ENCODE data around the gene PRCP. TPM values are rescaled to one million over a fixed set of nuclear protein-coding genes. Genes with fewer than 3 reads are reported as not detected.
"Not testable (repeated sequence)": the region's sequence is repeated elsewhere in the genome, so short reads cannot be mapped to it uniquely, and the experiment has no call there.

Gene PRCP
- total and polyA plus RNA-seq, 2 donors (not counting 1 experiment from before 2014, with no cell fraction given), result 24.6 to 37.7 TPM

DNA sequence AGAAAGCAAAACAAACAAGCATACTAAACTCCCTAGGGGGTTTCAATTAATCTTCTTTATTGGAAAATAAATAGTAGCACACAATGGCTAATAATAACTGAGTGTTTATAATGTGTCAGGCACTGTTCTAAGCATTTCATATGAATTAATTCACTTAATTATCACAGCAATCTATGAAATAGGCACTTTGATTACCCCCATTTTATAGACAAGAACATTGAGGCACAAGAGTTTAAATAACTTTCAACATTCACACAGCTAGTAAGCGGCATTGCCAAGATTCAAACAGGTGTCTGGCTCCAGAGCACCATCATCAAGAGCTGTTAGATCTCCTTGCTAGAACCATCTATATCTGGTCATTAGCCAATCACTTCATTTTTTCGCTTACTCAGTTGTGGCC is 43.1 kb downstream of the PRCP start:
- no peaks in the 10 kb centered on the region for H3K27me3 Mint-ChIP-seq
- intact Hi-C loops (cut with micrococcal nuclease), result no loop called here
- CTCF ChIA-PET, result interaction anchor here (1.3 kb wide), 1 partner anchor 10 kb away, joined by 3 read pairs; no protein-coding TSS in a partner anchor
- no peaks in the 10 kb centered on the region for H3K9me3 Mint-ChIP-seq (ENCODE audit: insufficient read depth)
- Histone ChIP-seq H3K27ac (ENCODE audit: low read length in 2 of 2) (no peak overlapping the region), H3K4me3 (ENCODE audit: control extremely low read depth in 1 of 5, extremely low read depth in 1 of 5, insufficient read depth in 1 of 5, low read depth in 2 of 5, low read length in 4 of 5) (no peak overlapping the region), H3K9me3 (ENCODE audit: control extremely low read depth in 1 of 3, control insufficient read depth in 2 of 3, insufficient read depth in 1 of 3, low read length in 2 of 3) (peaks cover 0 to 3% (median 0%) of the 10 kb centered on the region in 3 donors), H3K4me1 (ENCODE audit: control insufficient read depth in 2 of 2, insufficient read depth in 2 of 2, low read length in 2 of 2) (no peaks in the 10 kb centered on the region), H3K27me3 (replicated peaks in 1 of 4; ENCODE audit: control extremely low read depth in 1 of 4, control insufficient read depth in 3 of 4, insufficient read depth in 4 of 4, low read length in 3 of 4) (no peaks in the 10 kb centered on the region), H3K4me2 (replicated peaks; ENCODE audit: low read depth, low read length, poor library complexity, severe bottlenecking) (no peak overlapping the region), H3K36me3 (replicated peaks in 1 of 2; ENCODE audit: control extremely low read depth in 1 of 2, control insufficient read depth in 1 of 2, extremely low read depth in 1 of 2, insufficient read depth in 2 of 2, low read length in 1 of 2) (peaks cover 15 to 22% of the 10 kb centered on the region in 2 experiments), H3K9ac (ENCODE audit: low read length) (no peak overlapping the region), H2AFZ (ENCODE audit: insufficient read depth, low read depth, low read length, poor library complexity, severe bottlenecking) (no peak overlapping the region), H4K20me1 (ENCODE audit: control insufficient read depth, insufficient read depth, low read length, poor library complexity, severe bottlenecking) (peaks cover 5% of the 10 kb centered on the region), H3K79me2 (ENCODE audit: control insufficient read depth, insufficient read depth, low read length) (peaks cover 38% of the 10 kb centered on the region)
- H3K27ac Mint-ChIP-seq, result no peak overlapping the region
- WGBS (ENCODE audit: insufficient coverage), result 100% methylated on average over 2 of the region's 2 CpGs
- no peak for DNase-seq
- H3K4me3 Mint-ChIP-seq, result no peak overlapping the region
- H3K4me1 Mint-ChIP-seq, result peaks cover 11% of the 10 kb centered on the region
- POLR2A ChIA-PET, result no interaction called here
- TF ChIP-seq EZH2 (IDR thresholded peaks at IDR 0.05; ENCODE audit: borderline replicate concordance, insufficient read depth, low read depth, low read length, poor library complexity, severe bottlenecking), result no peak
- TF ChIP-seq, protein P1, sequence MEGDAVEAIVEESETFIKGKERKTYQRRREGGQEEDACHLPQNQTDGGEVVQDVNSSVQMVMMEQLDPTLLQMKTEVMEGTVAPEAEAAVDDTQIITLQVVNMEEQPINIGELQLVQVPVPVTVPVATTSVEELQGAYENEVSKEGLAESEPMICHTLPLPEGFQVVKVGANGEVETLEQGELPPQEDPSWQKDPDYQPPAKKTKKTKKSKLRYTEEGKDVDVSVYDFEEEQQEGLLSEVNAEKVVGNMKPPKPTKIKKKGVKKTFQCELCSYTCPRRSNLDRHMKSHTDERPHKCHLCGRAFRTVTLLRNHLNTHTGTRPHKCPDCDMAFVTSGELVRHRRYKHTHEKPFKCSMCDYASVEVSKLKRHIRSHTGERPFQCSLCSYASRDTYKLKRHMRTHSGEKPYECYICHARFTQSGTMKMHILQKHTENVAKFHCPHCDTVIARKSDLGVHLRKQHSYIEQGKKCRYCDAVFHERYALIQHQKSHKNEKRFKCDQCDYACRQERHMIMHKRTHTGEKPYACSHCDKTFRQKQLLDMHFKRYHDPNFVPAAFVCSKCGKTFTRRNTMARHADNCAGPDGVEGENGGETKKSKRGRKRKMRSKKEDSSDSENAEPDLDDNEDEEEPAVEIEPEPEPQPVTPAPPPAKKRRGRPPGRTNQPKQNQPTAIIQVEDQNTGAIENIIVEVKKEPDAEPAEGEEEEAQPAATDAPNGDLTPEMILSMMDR (IDR thresholded peaks at IDR 0.05), result no peak
- ATAC-seq (ENCODE audit: low read depth), result no peak

DNA sequence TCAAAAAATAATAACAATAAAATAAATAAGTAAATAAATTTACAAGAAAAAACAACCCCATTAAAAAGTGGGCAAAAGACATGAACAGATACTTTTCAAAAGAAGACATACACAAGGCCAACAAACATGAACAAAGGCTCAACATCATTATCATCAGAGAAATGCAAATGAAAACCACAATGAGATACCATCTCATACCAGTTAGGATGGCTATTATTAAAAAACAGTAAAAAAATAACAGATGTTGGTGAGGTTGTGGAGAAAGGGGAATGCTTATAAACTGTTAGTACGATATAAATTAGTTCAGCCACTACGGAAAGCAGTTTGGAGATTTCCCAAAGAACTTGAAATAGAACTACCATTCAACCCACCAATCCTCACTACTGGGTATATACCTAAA is 44.6 kb downstream of the PRCP start:
- Mint-ChIP-seq H3K9me3 (ENCODE audit: insufficient read depth) (no peaks in the 10 kb centered on the region), H3K27me3 (no peaks in the 10 kb centered on the region), H3K4me3 (no peak overlapping the region), H3K27ac (no peak overlapping the region), H3K4me1 (peaks cover 11% of the 10 kb centered on the region)
- peaks cover 34% of the 10 kb centered on the region for H3K79me2 ChIP-seq (ENCODE audit: control insufficient read depth, insufficient read depth, low read length)
- H3K4me1 ChIP-seq (ENCODE audit: control insufficient read depth in 2 of 2, insufficient read depth in 2 of 2, low read length in 2 of 2), result no peaks in the 10 kb centered on the region
- ATAC-seq (ENCODE audit: low read depth), result no peak
- POLR2A ChIA-PET, result no interaction called here
- H3K4me3 ChIP-seq (ENCODE audit: control extremely low read depth in 1 of 5, extremely low read depth in 1 of 5, insufficient read depth in 1 of 5, low read depth in 2 of 5, low read length in 4 of 5), result no peak overlapping the region
- no peak overlapping the region for H3K4me2 ChIP-seq (replicated peaks; ENCODE audit: low read depth, low read length, poor library complexity, severe bottlenecking)
- no peak overlapping the region for H3K9ac ChIP-seq (ENCODE audit: low read length)
- no peak for TF ChIP-seq EZH2 (IDR thresholded peaks at IDR 0.05; ENCODE audit: borderline replicate concordance, insufficient read depth, low read depth, low read length, poor library complexity, severe bottlenecking)
- TF ChIP-seq, protein P1 (IDR thresholded peaks at IDR 0.05), result no peak
- WGBS (ENCODE audit: insufficient coverage), result no CpG with 5 or more reads among the region's 2 CpGs
- peaks cover 0 to 3% (median 0%) of the 10 kb centered on the region in 3 donors for H3K9me3 ChIP-seq (ENCODE audit: control extremely low read depth in 1 of 3, control insufficient read depth in 2 of 3, insufficient read depth in 1 of 3, low read length in 2 of 3)
- DNase-seq, result no peak
- H2AFZ ChIP-seq (ENCODE audit: insufficient read depth, low read depth, low read length, poor library complexity, severe bottlenecking), result no peak overlapping the region
- H3K36me3 ChIP-seq (replicated peaks in 1 of 2; ENCODE audit: control extremely low read depth in 1 of 2, control insufficient read depth in 1 of 2, extremely low read depth in 1 of 2, insufficient read depth in 2 of 2, low read length in 1 of 2), result peaks cover 15 to 28% of the 10 kb centered on the region in 2 experiments
- no peaks in the 10 kb centered on the region for H3K27me3 ChIP-seq (replicated peaks in 1 of 4; ENCODE audit: control extremely low read depth in 1 of 4, control insufficient read depth in 3 of 4, insufficient read depth in 4 of 4, low read length in 3 of 4)
- peaks cover 5% of the 10 kb centered on the region for H4K20me1 ChIP-seq (ENCODE audit: control insufficient read depth, insufficient read depth, low read length, poor library complexity, severe bottlenecking)
- intact Hi-C loops (cut with micrococcal nuclease), result no loop called here
- H3K27ac ChIP-seq (ENCODE audit: low read length in 2 of 2), result no peak overlapping the region
- CTCF ChIA-PET, result no interaction called here

DNA sequence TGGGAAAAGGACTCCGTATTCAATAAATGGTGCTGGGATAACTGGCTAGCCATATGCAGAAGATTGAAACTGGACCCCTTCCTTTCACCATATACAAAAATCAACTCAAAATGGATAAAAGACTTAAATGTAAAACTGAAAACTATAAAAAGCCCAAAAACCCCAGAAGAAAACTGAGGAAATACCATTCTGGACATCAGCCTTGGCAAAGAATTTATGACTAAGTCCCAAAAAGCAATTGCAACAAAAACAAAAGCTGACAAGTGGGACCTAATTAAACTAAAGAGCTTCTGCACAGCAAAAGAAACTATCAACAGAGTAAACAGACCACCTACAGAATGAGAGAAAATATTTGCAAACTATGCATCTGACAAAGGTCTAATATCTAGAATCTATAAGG is 45.3 kb downstream of the PRCP start:
- no CpG with 5 or more reads among the region's 1 CpG for WGBS (ENCODE audit: insufficient coverage)
- H3K9ac ChIP-seq (ENCODE audit: low read length); intact Hi-C loops (cut with micrococcal nuclease); CTCF ChIA-PET; H3K4me1 ChIP-seq (ENCODE audit: control insufficient read depth in 2 of 2, insufficient read depth in 2 of 2, low read length in 2 of 2); H3K27ac ChIP-seq (ENCODE audit: low read length in 2 of 2); DNase-seq; H3K27ac Mint-ChIP-seq; H3K4me3 Mint-ChIP-seq; H3K9me3 ChIP-seq (ENCODE audit: control extremely low read depth in 1 of 3, control insufficient read depth in 2 of 3, insufficient read depth in 1 of 3, low read length in 2 of 3); H3K27me3 Mint-ChIP-seq; ATAC-seq (ENCODE audit: low read depth); H2AFZ ChIP-seq (ENCODE audit: insufficient read depth, low read depth, low read length, poor library complexity, severe bottlenecking); H3K27me3 ChIP-seq (replicated peaks in 1 of 4; ENCODE audit: control extremely low read depth in 1 of 4, control insufficient read depth in 3 of 4, insufficient read depth in 4 of 4, low read length in 3 of 4); POLR2A ChIA-PET; H3K4me2 ChIP-seq (replicated peaks; ENCODE audit: low read depth, low read length, poor library complexity, severe bottlenecking); H3K4me3 ChIP-seq (ENCODE audit: control extremely low read depth in 1 of 5, extremely low read depth in 1 of 5, insufficient read depth in 1 of 5, low read depth in 2 of 5, low read length in 4 of 5); H3K9me3 Mint-ChIP-seq (ENCODE audit: insufficient read depth); H4K20me1 ChIP-seq (ENCODE audit: control insufficient read depth, insufficient read depth, low read length, poor library complexity, severe bottlenecking): not testable (repeated sequence)
- peaks cover 11% of the 10 kb centered on the region for H3K4me1 Mint-ChIP-seq
- Histone ChIP-seq H3K79me2 (ENCODE audit: control insufficient read depth, insufficient read depth, low read length) (peaks cover 34% of the 10 kb centered on the region), H3K36me3 (replicated peaks in 1 of 2; ENCODE audit: control extremely low read depth in 1 of 2, control insufficient read depth in 1 of 2, extremely low read depth in 1 of 2, insufficient read depth in 2 of 2, low read length in 1 of 2) (peaks cover 16 to 33% of the 10 kb centered on the region in 2 experiments)

Data from B cell (primary cell).